HS-27A (cell line): Measurements from ENCODE around the gene GALNT7.
"Not testable (repeated sequence)": the region's sequence is repeated elsewhere in the genome, so short reads cannot be mapped to it uniquely, and the experiment has no call there.

Experiments
- DNase-seq: peaks from one replicate; pipeline ENCODE4 v3.0.0-alpha.2; 2012; ENCODE audit warnings: low read depth, missing footprints

GALNT7 gene

GRCh38 chr4:173166491-173166890 lies 2.1 kb upstream of the GALNT7 start:
- no peak for DNase-seq

DNA sequence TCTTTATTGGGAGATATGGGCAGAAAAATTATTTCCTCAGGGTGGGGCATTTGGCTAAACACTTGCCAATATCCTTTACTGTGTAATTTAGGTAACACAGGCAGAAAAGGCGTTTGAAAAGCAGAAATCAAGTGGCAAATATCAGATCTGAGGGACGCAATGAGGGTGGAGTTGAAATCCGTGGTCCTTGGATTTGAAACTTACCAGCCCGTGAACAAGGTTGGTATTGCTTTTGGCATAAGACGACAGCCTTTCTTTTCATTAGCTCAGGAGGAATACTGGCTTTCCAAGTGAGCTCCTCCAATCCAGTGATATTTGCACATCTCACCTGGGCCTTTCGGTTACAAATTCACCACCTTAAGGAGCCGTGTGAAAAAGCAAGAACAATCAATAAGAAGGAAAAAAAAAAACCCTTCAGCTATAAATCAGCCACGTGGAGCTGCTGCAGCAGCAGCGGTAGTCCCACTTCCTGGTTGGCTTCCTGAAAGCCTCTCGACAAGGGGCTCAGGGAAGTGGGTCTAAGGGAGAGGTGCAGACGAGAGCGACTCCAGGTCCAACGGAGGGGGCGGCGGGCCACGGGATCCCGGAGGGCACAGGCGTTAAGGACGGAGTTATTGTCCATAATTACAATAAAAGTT lies 734 bp upstream of the GALNT7 start:
- DNase-seq, result no peak

- no peak for DNase-seq
Observed at GRCh38 chr4:173169178-173169427, 492 bp downstream of the GALNT7 start.

- no peak for DNase-seq
Observed at GRCh38 chr4:173169428-173170181, 994 bp downstream of the GALNT7 start.

DNA sequence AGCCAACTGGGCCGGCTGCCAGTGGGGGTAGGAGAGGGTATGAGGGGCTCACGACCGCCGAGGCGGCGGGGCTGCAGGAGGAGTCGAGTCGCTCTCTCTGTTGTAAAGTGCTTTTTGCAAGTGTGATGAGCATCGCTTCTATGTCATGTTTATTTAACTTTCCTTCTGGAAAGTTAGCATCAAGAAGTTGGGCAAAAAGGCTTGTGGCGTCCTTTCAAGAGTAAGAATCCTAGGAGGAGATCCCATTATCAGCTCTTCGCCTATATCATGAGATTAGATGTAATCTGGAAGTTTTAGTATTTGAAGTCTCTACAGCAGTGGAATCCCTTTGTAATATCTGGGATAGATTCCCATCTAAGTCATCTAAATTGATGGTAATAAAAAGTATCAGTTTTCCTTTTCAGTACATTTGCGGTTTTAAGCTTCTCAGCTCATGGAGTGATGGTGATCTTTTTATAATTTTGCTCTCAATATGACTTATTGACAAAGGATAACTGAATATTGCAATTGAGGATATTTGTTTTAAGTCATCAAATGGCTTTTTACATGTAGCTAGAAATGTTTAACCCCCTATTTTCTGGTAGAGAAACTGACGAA lies 1.7 kb downstream of the GALNT7 start:
- DNase-seq, result no peak

DNA sequence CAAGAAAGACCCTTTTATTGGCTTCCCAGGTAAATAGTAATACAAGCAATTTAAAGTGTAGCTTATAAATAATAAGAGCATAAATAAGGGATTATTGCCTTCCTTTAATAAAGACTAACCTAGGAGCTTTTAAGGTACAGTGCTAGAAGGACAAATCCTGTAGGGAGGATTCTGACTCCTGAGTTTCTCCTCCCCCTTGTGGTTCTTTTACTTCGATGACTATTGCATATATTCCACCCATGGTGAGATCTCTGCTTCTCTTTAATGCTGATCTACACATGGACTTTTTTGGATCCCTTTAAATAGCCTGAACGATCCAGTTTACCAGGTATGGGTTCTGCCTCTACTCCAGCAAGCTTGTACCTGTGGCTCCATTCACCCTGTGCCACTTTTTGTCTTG lies 2.5 kb downstream of the GALNT7 start:
- no peak for DNase-seq

- DNase-seq, result no peak
Observed at GRCh38 chr4:173171987-173172386, 3.4 kb downstream of the GALNT7 start.

- DNase-seq, result no peak
Observed at GRCh38 chr4:173174184-173174583, 5.6 kb downstream of the GALNT7 start.

DNA sequence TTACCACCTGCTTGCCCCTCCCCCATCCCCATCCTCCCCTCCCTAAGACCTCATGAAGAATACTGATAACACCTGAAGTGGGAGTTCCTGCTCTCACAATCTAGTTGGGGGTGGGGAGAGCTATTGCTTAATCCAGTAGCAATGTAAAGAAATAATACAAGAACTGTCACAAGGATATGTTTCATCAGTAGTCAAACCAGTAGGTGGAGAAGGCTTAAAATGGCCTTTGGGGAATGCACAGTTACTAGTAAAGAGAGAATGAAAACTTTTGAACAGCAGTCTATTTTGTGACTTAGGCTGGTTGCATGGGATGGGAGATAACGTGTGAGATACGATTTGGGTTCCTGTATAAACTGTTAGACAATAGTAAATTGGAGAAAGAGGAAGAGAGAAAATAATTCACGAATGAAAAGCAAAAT lies 6.0 kb downstream of the GALNT7 start:
- DNase-seq, result no peak

- DNase-seq, result no peak
Observed at GRCh38 chr4:173176010-173176409, 7.4 kb downstream of the GALNT7 start.

- no peak for DNase-seq
Observed at GRCh38 chr4:173177232-173177631, 8.6 kb downstream of the GALNT7 start.

- DNase-seq, result no peak
Observed at GRCh38 chr4:173178144-173178543, 9.5 kb downstream of the GALNT7 start.

GRCh38 chr4:173181848-173182247 lies 13.2 kb downstream of the GALNT7 start:
- no peak for DNase-seq

- no peak for DNase-seq
Observed at GRCh38 chr4:173182403-173182802, 13.8 kb downstream of the GALNT7 start.

GRCh38 chr4:173183659-173184247 lies 15.1 kb downstream of the GALNT7 start:
- DNase-seq, result not testable (repeated sequence)

- no peak for DNase-seq
Observed at GRCh38 chr4:173185847-173186510, 17.4 kb downstream of the GALNT7 start.

- DNase-seq, result no peak
Observed at GRCh38 chr4:173187732-173188131, 19.1 kb downstream of the GALNT7 start.

- DNase-seq, result no peak
Observed at GRCh38 chr4:173188648-173189047, 20.0 kb downstream of the GALNT7 start.

DNA sequence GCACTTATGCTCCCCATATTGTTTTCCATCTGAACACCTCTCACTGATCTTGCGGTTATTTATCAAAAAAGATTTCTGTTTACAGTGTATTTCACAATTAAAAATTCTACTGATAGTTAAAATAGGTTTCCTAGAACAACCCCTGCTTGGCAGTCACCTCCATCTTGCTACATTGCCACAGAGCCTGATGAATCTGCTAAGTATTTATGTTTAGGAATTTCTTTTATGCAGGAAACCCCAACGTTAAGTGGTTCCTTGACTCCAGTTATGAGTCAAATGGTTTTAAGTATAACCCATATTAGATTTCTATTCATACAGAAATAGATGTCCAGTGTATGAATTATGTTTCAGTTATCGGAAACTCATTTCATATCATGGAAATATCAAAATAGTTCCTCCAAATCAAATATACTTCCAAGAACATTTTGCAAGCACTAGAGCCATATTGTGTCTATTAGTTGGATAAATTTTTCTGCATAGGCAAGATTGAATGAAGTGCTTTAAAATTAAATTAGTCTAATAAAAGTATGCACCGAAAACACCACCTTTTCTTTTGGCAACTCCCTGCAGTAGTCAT lies 20.6 kb downstream of the GALNT7 start:
- no peak for DNase-seq

DNA sequence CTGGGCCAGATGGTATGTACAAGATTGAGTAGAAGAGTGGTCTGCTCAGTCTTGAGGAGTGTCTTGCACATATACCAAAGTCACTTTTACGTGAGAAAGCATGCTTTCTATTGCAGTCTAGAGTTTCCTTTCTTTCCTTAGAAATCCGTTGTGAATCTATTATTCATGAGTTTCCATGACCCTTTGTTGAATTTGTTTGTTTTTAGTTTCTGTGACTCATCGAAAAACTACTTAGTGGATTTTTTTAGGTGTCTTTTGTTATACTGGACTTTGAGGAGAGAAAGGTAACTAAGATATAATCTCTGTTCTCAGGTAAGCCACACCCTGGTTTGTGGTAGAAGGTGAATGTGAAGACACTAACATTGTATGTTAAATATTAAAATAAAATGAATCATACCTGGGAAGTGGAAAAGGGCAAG lies 23.0 kb downstream of the GALNT7 start:
- DNase-seq, result no peak

- DNase-seq, result no peak
Observed at GRCh38 chr4:173192375-173193162, 24.0 kb downstream of the GALNT7 start.

DNA sequence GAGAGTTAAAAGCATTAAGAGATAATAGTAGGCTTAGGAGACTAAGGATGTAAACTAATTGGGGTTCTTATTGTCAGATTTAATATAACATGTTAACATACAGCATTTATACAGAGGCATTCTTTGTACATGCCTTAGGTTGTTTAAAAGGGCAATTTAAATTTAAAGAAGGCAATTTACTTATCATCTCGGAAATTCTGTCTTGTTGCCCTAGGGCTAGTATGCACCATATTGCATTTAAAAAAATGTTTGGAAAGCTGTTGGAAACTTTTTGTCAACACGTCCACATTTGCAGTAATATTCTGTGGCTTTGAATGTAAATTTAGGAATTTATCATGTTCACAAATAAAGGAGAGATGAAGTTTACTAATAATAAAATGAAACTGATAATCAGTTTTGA lies 25.5 kb downstream of the GALNT7 start:
- no peak for DNase-seq
